Measurements from ENCODE around the gene ERFE.
A peak's percentile ranks its signal among the peaks of the same experiment; 100 is the strongest.
"Not testable (repeated sequence)": the region's sequence is repeated elsewhere in the genome, so short reads cannot be mapped to it uniquely, and the experiment has no call there.

The ERFE gene

DNA sequence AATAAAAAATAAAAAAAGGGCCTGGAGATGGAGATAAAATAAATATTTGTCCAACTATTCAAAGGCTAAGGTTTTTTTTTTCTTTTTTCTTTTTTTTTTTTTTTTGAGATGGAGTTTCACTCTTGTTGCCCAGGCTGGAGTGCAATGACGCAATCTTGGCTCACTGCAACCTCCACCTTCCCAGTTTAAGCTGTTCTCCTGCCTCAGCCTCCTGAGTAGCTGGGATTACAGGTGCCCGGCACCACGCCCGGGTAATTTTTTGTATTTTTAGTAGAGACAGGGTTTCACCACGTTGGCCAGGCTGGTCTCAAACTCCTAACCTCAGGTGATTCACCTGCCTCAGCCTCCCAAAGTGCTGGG, 12.3 kb downstream of the ERFE start:
- DNase-seq, result not testable (repeated sequence)

DNA sequence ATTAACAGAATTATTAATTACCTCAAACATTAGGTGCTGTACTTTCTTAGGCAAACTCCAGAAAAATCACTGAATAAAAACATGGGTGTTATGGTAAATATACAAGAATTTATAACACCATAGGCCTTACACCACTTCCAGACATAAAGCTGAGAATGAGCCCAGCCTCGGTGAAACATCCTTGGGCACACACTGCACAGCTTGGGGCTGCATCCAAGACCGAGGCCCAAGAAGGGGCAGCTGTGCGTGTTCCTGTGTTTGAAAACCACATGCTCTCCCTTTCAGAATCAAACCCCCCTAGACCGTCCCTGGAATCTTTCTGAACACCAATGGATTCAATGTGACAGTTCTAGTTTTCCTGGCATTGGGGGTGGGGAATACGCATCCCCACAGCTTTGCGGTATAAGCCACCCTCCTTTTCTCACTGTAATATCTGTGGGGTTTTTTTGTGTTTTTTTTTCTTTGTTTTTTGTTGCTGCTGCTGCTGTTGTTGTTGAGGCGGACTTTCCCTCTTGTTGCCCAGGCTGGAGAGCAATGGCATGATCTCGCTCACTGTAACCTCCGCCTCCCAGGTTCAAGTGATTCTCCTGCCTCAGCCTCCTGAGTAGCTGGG, 12.9 kb downstream of the ERFE start:
- no peak for DNase-seq

DNA sequence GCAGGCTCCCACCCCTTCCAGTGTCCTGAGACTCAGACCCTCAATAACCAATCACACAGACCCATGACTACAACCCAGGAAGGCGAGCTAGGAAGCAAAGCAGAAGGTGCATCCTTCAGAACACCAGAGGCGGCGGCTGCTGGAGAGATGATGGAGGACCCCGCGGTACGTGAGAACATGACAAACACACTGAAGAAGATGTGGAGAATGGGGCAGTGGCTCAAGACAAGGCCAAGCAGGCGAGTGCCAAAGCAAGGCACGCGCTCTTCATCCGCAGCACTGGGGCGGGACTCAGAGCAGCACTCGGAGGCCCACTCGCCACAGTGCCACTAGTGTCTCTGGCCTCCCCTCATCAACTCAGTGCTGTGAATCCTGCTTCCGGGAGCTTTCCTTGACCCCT, 13.7 kb downstream of the ERFE start:
- no peak for DNase-seq

DNA sequence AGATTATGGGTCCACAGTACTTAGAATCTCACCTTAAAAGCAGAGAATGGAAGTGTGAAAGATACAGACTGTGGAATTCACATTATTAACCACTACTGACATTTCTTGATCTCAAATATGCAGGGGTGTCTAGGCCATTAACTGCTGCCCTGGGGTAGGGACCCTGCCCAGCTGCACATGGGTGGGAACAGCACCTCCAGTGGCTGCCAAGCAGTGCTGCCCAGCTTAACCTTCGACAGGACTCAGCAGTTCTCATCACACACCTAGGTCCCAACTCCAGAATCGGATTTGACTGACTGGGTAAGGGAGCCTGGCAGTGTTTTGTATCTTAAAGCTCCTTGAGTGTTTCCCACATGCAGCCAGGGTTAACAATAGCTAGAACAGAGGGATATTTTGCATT, 14.9 kb downstream of the ERFE start:
- no peak for DNase-seq

DNA sequence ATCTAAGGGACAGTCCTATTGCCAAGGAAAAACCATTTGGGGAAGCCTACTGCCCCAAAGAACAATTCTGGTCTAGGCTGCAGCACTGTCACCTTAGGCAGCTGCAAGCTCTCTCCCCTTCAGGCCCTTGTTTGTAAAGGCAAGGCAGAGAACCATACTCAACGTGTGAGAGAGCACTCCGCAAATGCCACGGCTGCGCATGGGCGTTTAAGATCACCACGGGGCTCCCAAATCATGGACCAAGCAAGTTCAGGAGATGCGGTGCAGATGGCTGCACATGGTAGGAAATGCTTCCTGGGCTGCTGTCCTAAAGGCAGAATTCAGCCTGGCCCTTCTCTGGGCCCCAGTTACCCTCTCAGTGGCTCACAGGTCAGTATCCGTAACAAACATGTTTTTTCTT, 15.5 kb downstream of the ERFE start:
- DNase-seq, result no peak

DNA sequence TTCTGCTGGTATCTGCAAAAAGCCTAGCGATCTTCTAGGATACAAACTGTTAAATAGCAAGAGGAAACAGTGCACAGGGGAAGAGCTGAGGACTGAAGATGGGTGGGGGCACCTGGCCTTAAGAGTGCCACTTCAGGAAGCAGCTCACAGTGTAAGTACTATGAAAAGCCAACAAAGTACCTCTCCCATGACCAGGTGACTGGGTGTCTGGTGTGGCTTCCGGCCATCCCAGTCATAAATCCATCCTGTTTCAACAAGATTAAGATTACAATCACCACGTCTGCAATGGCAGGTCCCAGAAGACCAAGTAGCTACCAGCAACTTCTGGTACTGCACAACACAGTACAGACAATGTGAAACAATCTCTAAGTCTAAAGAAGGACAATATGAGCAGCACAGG, 15.9 kb downstream of the ERFE start:
- DNase-seq, result no peak

DNA sequence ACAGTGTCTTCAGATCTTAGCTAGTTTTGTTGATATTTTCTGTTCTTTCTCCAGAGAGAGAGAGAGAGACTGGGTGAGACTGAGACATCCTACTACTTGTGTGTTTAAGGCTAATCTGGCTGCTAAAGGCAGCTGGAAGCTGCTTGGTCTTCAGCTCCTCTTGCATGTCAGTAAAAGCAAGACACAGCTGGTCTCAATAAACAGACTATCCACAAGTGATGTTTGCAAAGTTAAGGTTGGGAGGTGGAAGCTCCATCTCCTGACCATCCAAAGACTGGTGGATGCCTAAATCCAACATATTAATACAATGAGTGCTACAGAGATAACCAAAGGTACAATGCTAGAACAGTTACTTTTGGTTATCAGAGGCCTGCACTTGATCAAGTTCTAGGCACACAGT, 17.8 kb downstream of the ERFE start:
- DNase-seq, result no peak

DNA sequence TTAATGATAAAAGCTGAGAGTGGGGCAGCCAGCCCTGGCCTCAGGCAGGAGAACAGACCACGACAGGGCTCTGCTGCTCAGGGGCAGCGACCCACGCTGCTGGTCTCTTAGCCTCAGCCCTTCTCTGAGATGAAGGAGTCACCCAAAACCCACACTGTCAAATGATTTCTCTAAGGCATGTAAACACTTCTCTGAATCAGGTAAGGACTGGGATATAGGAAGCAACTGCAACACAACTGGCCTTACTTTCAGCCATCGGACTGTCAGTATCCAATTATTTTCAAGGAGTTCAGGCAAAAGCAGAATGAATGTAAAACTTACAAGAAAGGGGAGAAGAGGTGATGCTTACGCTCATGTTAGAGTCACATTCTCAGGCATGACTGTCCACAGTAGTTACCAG, 21.8 kb downstream of the ERFE start:
- DNase-seq, result no peak

DNA sequence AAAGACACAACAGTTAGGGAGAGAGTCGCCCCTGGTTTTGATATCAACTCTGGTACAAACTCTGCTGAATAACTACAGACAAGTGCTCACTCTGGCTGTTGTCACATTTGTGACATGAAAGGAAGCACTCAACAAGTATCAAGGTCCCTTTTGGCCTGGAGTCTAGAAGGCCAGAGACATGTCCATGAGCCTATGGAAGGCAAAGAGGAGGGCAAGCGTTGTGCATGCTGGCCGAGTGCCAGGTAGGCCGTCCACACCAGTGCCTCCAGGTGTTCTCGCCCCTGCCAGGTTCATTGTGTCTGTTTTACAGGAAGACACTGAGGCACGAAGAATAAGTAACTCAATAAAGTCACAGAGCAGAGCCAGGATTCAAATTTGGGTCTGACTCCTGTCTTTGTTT, 23.6 kb downstream of the ERFE start:
- no peak for DNase-seq

DNA sequence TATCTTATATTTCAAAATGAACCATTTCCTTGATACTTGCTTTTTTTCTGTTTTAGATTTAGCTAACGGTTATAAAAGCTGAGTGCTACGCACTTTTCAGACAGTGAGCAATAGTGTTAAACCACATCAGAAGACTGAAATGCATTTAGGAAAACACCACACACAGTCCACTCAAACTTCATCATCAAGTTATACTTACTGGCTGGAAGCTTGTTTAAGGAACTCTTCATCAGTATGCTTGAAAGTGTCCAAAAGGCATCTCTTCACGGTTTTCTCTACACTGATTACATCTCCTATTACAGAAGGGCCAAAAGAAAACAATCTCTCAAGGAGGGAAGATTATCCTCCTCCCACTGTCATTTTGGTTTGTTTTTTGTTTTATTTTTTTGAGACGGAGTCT, 25.1 kb downstream of the ERFE start:
- no peak for DNase-seq

DNA sequence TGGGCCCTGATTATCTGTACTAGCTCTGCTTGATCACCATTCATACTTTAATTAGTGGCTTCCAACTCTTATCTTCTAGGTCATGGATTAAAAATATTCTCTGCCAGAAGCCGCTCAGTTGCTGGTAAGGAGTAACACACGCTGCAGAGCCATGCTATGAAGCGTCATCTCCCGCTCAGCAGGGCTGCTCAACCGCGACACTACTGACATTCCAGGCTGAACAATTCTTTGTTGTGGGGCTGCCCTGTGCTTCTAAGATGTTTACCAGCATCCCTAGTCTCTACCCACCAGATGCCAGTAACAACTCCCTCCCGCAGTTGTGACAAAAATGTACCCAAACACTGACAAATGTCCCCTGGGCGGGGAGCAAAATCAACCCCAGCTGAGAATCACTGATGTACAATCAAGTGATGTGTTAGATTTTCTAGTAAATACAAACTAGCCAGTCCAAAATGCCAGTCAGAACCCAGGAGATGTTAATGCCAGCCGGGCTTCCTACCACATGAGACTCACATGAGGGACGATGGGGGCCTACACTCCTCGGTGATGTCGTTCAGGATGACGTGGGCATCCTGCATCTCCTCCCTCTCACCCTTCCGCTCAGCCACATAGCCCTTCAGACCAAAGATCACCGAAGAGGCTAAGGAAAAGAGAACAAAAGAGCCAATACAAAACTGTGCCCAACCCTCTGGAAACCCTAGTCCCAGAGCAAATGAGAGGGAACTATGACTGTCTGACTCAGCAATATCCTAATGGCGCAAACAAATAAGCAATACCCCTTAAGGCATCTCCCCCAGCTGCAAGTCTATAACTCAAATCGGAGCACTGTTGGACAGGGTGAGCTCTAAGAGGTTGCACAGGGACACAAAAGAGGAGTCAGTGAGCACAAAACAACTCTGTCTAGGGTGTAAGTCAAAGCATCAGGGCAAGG, 29.1 kb downstream of the ERFE start:
- no peak for DNase-seq

DNA sequence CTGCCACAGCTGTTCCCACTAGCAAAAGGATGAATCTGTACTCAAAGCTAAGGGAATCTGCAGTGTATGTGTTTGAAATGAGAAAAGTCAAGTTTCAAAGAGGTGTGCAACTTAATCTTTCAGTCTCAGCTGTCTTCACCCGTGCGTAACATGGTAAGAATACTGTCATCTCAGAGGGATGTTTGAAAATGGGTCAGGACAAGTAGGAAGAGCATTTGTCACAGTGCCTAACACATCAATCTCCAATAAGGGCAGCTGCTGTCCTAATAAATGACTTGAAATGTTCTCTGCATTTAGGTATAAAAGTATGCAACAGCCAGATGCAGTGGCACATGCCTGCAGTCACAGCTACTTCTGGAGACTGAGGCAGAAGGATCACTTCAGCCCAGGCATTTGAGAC, 31.7 kb downstream of the ERFE start:
- DNase-seq, result no peak

DNA sequence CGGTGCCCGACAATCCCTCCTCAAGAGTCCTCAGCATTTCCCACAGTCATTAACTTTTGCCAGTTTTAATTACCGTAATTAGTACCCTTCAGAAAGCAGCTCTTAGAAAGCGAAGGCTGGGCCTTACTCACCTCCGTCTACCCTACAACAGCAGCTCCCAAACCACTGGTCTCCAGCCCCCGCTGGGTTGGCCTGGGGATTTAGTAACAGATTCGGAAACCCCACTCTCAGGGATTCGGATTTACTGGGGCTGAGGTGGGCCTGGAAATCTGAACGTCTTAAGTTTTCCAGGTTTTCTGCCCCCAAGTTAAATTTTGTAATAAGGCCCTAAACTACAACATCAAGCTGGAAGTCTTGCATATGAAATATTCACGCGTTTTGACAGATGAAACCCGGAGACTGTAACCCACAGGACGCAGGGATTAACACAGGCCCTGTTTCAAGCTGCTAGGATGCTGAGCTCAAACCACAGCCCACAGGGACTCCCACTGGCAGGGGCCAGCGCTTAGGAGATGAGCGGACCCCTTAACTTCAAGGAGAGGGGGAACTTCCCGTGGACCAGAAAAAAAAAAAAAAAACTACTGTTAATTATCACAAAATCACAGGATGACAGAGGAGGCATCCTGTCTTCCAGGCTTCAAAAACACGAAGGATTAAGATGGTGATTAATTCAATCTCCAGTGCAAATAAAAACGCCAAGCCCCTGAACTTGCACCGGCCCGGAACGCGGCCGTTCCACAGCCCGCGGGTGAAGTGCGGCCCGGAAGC, 43.7 kb downstream of the ERFE start:
- DNase-seq, result peak in 1 of 2 experiments; percentile 15

DNA sequence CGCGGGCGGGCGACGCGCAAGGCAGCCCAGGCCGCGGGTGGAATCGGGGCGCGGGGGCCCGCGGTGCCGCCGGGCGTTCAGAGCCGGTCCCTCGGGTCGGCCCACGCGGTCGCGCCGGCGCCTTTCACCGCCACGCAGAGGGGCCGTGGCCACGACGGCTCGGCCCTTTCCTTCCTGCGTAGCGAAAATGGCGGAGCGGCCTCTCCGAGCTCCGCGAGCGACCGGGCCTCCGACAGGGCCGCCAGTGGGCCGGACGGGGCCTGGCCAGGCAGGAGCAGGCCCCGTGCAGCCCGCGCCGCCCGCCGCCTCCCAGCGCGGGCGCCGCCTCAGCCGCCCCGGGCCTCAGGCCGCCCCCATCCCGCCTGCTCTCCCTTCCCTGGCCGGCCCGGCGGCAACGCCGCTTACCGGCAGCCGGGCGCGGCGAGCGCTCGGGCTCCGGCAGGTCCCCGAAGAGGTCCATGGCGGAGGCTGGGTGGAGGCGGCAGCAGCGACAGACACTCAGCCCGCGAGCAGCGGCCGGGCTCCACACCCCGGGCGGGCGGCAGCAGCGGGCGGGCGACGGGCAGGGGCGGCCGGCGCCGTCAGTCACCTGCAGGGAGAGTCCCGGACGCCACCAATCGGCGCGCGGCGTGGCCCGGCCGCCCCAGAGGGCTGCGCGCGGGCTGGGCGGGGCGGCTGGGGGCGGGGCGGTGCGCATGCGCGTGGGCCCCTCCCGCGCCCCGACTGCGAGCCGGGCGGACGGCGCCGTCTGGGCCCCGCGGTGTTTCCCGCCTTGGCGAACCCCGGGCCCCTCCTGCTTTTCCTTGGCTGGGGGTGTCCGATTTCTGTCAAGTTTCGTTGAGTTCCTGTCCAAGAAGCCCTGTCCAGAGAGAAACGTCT, 44.6 kb downstream of the ERFE start, which contains the start of gene ILKAP:
Gene ILKAP, minus strand, starts transcription at position 602 of the 879 bp plus-strand sequence. Its CDS starts 142 bp downstream, at position 460.
- DNase-seq, result peak; percentile 87 to 88

DNA sequence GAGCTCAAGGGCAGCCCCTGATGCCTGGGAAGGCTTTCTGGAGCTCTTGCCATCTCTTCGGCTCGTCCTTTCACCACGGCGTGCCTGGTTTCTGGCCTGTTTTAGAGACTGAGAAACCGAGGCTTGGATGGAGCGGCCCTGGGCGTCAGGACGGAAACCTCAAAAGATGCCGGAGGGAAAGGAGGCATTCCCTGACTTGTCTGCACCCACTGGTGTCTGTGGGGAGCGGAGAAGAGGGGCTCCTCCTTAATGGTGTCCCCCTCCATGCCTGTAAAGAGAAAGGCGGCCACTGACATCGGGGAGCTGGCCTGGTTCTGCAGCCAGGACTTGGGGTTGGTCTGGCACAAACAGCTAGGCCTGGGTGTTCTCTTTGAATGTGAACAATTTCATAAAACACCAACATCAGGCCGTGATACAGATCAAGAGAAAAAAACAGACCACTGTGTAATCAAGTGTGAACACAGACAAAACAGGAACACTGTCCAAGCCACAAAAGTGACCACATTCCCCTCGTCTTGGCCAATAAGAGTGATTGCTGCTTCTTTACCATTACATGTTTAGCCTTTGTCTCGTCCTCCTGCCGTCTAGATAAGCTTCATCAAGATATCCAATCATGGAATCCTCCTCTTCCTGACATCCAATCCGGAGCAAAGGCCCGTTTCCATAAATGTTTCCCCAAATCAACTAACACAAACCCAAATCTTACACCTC, 45.4 kb downstream of the ERFE start:
- DNase-seq, result no peak

DNA sequence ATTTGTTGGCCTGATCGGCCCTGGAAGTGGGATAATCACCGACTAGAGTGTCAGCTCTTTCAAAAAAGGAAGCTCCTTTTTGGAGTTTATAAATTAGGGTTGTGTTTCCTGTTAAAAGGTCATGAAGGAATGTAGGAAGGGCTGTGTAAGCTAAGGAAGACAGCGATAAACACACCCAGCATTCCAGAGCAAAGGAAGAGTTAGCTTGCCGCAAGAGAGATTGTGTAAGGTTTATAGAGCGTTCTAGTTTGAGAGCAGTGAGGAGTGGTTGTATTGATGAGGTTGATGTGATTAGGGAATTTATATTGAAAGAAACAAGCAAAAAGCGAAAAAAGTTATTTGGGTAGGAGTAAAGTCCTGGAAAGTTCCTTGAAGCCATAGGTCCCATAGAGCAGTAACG, 48.2 kb downstream of the ERFE start:
- DNase-seq, result no peak

DNA sequence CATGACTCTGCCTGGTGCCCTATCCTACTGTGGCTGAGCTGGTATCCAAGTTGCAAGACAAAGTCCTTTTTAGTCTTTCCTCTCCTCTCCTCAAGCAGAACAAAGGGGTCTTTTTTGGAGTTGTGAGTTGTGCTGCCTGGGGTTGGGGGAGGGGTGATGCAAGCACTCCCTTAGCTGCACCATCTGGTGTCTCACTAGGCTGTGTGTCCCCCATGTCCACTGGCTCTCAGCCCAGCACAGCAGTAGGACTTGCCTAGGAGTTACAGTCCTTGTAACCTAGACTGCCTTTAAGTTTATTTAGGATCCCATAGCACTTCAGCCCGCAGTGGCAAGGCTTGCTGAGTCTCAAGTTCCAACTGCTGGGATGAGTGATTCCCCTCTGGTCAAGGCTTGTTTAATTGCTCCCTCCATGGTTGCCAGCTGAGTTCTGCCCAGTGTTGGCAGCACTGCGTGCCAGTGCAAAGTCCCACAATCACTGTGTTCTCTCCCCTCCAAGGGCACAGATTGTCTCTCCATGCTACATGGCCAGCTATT, 57.9 kb downstream of the ERFE start:
- no peak for DNase-seq

Data from activated CD4-positive, alpha-beta T cell treated with anti-CD3 and anti-CD28 coated beads, Interleukin-2, amount 50 U/mL, for 48 hours (primary cell).